Testis (tissue), 2 donors: Measurements from ENCODE around the gene PCDHB10.

Experiments
- POLR2A ChIP-seq: fragments of 450-650 bp; IDR thresholded peaks from one replicate; pipeline ENCODE4 v1.6.1; 2017; ENCODE audit warnings: antibody characterized with exemption, mild to moderate bottlenecking, moderate library complexity
- TF ChIP-seq, protein P1 (sequence below), 3 experiments: fragments of 450-650 bp in 2 of 3; fragments of 200-600 bp in 1 of 3; sonication (generic) in 1 of 3; IDR thresholded peaks; one replicate each; pipeline ENCODE4 v1.5.1; 2016 to 2019; ENCODE audit warnings: antibody characterized with exemption in 3 of 3, mild to moderate bottlenecking in 2 of 3, moderate library complexity in 1 of 3

DNA sequence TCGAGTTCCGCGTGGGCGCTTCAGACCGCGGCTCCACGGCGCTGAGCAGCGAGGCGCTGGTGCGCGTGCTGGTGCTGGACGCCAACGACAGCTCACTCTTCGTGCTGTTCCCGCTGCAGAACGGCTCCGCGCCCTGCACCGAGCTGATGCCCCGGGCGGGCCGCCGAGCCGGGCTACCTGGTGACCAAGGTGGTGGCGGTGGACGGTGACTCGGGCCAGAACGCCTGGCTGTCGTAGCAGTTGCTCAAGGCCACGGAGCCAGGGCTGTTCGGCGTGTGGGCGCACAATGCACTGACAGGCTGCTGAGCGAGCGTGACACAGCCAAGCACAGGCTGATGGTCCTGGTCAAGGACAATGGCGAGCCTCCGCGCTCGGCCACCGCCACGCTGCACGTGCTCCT is 49.3 kb downstream of the PCDHB10 start:
- TF ChIP-seq, protein P1, sequence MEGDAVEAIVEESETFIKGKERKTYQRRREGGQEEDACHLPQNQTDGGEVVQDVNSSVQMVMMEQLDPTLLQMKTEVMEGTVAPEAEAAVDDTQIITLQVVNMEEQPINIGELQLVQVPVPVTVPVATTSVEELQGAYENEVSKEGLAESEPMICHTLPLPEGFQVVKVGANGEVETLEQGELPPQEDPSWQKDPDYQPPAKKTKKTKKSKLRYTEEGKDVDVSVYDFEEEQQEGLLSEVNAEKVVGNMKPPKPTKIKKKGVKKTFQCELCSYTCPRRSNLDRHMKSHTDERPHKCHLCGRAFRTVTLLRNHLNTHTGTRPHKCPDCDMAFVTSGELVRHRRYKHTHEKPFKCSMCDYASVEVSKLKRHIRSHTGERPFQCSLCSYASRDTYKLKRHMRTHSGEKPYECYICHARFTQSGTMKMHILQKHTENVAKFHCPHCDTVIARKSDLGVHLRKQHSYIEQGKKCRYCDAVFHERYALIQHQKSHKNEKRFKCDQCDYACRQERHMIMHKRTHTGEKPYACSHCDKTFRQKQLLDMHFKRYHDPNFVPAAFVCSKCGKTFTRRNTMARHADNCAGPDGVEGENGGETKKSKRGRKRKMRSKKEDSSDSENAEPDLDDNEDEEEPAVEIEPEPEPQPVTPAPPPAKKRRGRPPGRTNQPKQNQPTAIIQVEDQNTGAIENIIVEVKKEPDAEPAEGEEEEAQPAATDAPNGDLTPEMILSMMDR (IDR thresholded peaks at IDR 0.05) = no peak
- TF ChIP-seq POLR2A = no peak
